ENCODE data around the gene SMCHD1.
"Not testable (repeated sequence)": the region's sequence is repeated elsewhere in the genome, so short reads cannot be mapped to it uniquely, and the experiment has no call there.

Gene SMCHD1

DNA sequence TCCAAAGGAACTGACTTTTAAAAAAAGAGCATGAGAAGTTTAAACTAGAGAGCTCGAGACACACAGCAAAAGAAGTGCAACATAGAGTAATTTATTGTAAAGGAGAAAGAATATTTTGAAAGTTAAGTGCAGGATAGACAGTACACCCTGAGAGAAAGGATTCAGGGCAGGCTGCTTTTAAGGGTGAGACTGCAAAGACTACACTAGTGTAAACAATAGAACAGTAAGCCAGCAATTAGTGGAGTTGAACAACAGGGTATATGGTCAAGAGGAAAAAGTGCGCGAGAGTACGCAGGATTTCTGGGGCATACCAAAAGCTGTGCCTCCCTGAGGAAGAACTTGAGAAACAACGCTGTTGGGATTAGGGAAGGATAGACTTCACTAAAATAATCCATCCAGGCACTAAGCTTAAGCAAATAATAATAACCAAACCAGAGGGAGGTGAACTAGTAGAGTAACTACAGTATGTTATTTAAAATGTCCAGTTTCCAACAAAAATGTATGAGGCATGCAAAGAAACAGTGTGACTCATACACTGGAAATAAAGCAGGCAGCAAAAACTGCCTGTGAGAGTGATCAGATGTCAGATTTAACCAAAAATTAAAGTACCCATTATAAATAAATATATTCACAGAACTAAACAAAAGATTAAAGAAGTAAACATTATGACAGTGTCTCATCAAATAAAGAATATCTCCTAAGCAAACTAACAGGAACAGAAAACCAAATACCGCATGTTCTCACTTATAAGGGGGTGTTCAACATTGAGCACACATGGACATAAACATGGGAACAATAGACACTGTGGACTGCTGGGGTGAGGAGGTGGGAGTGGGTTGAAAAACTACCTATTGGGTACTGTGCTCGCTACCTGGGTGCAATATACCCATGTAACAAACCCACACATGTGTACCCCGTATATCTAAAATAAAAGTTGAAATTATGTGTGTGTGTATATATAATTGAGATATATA is 150.7 kb downstream of the SMCHD1 start:
- intact Hi-C loops (cut with DNase I): no loop called here

DNA sequence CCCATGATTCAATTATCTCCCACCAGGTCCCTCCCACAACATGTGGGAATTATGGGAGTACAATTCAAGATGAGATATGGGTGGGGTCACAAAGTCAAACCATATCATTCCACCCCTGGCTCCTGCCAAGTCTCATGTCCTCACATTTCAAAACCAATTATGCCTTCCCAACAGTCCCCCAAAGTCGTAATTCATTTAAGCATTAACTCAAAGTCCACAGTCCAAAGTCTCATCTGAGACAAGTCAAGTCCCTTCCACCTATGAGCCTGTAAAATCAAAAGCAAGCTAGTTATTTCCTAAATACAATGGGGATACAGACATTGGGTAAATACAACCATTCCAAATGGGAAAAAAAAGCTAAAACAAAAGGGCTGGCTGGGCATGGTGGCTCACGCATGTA is 153.1 kb downstream of the SMCHD1 start:
- intact Hi-C loops (cut with DNase I); DNase-seq: not testable (repeated sequence)

More for the DNA sequence above, 150.7 kb downstream of the SMCHD1 start:
- DNase-seq: no peak

DNA sequence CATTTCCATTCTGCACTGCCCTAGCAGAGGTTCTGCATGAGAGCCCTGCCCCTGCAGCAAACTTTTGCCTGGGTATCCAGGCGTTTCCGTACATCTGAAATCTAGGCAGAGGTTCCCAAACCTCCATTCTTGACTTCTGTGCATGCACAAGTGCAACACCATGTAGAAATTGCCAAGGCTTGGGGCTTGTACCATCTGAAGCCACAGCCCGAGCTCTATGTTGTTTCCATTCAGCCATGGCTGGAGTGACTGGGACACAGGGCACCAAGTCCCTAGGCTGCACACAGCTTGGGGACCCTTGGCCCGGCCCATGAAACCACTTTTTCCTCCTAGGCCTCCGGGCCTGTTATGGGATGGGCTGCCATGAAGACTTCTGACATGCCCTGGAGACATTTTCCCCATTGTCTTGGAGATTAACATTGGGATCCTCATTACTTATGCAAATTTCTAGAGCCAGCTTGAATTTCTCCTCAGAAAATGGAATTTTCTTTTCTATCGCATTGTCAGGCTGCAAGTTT is 154.2 kb downstream of the SMCHD1 start:
- DNase-seq; intact Hi-C loops (cut with DNase I): not testable (repeated sequence)

DNA sequence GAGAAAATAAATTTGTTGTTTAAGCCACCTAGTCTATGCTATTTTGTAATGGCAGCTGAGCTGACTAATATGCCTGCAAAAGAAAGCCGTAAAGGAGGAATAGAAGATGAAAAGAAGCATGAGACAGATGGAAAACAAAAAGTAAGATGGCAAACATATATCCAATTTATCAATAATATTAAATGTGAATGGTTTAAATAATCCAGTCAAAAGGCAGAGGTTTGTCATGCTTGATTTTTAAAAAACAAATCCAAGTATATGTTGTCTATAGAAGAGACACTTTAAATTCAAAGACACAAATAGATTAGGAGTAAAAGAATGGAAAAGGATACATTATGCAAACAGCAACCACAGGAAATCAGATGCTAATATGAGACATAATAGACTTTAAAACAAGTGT is 155.9 kb downstream of the SMCHD1 start:
- intact Hi-C loops (cut with DNase I): no loop called here
- DNase-seq: no peak

DNA sequence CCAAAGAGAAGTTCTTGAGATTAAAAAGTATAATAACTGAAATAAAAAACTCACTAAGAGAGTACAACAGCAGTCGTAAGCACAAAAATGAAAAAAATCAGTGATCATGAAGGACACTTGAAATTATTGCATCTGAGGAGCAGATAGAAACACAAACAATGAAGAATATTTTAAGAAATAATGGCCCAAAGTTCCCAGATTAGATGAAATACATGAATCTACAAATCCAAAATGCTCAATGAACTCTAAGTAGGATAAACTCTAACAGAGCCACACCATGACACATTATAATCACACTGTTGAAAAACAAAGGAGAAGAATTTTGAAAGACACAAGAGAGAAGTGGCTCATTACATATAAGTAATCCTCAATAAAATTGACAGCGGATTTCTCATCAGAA is 159.4 kb downstream of the SMCHD1 start:
- intact Hi-C loops (cut with DNase I): no loop called here
- no peak for DNase-seq

DNA sequence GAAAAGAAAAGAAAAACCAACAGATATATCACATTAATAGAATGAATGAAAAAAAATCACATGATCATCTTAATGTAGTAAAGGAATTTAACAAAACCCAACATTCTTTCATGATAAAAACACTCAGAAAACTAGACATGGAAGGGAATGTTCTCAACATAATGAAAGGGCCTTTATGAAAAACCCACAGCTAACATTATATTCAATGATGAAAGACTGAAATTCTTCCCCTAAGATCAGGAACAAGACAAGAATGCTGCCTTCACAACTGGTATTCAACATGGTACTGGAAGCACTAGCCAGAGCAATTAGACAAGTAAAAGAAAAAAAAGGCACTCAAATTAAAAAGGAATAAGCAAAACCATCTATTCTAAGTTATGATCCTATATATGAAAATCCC is 162.8 kb downstream of the SMCHD1 start:
- DNase-seq: no peak
- intact Hi-C loops (cut with DNase I): no loop called here

DNA sequence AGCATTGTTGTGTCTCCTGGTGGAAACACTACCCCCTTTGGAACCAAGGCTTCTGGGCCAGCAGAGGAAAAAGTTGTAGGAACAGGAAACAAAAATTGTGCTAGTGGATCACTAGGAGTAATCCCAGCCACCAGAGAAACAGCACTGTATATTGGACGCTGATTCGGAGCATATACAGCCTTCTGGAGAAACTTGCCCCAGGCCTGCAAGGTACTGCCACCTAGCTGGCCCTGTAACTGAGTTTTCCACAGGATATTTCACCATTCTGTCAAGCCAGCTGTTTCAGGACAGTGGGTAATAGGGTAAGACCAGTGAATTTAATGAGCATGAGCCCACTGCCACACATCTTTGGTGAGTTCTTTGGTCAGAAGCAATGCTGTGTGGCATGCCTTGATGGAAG is 166.2 kb downstream of the SMCHD1 start:
- no peak for DNase-seq
- intact Hi-C loops (cut with DNase I): no loop called here

DNA sequence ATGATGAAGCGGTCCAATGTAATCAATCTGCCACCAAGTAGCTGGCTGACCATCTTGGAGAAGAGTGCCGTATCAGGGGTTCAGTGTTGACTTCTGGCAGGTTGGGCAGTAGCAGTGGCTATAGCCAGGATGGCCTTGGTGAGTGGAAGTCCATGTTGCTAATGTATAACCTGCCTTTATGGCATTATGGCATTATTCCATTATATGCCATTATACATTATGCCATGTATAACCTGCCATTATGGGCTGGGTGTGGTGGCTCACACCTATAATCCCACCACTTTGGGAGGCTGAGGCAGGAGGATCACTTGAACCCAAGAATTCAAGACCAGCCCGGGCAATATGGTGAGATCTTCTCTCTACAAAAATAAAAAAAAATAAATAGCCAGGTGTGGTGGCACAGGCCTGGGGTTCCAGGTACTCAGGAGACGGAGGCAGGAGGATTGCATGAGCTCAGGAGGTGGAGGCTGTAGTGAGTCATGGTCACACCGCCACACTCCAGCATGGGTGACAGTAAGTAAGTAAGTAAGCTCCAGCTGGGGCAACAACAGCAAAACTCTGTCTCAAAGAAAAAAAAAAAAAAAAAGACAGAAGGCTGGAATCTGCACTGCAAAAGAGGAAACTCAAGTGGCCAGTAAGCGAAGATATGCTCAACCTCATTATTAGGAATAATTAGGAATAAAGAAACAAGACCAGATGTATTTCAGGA is 166.8 kb downstream of the SMCHD1 start:
- intact Hi-C loops (cut with DNase I): no loop called here

DNA sequence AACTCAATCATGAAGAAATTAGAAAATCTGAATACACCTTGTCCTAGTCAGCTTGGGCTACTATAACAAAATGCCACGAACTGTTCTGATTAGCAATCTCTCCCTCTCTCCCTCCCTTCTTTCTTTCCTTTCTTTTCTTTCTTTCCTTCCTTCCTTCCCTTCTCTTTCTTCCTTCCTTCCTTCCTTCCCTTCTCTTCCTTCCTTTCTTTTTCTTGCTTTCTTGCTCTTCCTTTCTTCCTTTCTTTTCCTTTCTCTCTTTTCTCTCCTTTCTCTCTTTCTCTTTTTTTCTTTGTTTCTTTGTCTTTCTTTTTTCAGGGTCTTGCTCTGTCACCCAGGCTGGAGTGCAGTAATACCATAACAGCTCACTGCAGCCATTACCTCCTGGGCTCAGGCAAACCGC is 167.7 kb downstream of the SMCHD1 start:
- DNase-seq: no peak
- intact Hi-C loops (cut with DNase I): no loop called here

More for the DNA sequence above, 166.8 kb downstream of the SMCHD1 start:
- no peak for DNase-seq

DNA sequence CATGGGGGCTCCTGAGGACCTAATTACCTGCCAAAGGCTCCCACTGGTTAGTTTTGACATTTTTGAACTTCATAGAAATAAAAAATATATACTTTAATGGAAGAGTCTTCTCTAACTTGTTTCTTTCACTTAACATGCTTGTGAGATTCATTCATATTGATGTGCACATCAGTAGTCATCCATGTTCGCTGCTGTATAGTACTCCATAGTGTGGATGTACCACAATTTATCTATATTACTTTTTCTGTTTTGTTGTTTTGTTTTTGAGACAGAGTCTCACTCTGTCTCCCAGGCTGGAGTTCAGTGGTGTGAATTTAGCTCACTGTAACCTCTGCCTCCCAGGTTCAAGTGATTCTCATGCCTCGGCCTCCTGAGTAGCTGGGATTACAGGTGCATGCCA is 168.4 kb downstream of the SMCHD1 start:
- no peak for DNase-seq
- intact Hi-C loops (cut with DNase I): no loop called here

DNA sequence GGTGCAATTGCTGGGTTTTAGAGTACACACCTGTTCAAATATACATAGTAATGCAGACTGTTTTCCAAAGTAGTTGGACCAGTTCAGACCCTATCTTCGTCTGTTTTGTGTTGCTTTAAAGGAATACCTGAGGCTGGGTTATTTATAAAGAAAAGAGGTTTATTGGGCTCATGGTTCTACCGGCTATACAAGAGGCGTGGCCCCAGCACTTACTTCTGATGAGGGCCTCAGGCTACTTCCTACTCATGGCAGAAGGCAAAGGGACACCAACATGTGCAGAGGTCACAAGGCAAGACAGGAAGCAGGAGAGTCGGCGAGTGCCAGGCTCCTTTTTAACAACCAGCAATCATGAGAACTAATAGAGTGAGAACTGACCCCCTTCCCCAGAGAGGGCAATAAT is 169.3 kb downstream of the SMCHD1 start:
- intact Hi-C loops (cut with DNase I): no loop called here
- DNase-seq: no peak

DNA sequence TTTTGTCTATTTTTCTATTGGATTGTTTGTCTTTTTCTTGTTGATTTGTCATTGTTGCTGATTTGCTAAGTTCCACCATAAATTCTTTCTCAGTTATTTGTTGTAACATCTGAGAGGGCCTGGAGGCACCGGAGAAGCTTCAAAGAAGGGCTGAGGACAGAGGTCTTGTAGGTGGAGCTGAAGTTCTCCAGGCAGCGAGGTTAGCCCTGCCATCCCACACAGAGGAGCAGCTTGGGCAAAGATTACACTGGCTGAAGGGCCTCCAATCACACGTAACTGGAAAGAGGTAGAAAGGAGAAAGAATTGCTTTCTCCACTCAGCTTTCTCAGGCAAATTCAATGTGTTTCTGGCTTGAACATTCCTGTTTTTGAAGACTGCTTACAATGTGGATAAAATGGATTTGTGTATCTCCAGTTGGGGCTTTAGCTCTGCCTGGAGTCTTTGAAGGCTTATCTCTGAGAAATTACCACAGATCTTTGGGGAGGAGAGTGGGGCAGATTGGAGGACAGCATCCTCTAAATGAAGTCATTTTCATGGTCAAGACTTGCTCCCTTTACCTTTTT is 170.2 kb downstream of the SMCHD1 start:
- no peak for DNase-seq
- intact Hi-C loops (cut with DNase I): no loop called here

DNA sequence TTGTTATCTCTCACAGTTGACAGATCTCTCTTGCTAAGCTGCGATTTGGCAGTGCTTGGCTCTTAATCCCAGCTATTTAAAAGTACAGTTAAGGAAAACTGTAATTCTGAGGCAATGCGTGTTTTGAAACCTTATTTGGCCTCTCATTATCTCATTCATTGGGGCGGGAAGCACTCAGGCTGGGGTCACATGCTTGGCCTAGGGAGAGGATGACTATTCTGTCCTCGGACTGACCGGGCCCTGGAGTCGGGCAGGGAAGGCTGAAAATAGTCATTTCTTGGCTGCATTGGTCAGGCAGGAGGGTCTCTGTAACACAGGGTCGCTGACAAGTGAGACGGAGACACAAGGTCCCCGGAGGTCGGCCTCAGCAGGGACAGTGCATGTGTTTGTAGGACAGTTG is 171.1 kb downstream of the SMCHD1 start:
- no peak for DNase-seq
- intact Hi-C loops (cut with DNase I): no loop called here

DNA sequence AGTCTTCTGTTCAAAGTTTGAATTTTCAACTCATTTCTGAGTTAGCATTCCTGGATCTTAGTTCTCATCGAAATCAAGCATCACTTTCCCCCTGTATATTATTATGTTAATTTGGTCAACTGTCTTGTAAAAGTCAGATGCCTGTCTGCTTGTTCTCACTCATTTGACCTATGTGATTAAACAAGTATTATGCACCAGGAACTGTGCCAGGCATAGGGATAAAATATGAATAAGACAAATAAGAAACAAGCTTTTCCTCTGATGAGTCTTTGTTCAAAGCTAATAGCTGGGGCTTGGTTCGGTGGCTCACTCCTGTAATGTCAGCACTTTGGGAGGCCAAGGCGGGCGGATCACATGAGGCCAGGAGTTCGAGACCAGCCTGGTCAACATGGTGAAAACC is 171.5 kb downstream of the SMCHD1 start:
- intact Hi-C loops (cut with DNase I): no loop called here
- DNase-seq: no peak

DNA sequence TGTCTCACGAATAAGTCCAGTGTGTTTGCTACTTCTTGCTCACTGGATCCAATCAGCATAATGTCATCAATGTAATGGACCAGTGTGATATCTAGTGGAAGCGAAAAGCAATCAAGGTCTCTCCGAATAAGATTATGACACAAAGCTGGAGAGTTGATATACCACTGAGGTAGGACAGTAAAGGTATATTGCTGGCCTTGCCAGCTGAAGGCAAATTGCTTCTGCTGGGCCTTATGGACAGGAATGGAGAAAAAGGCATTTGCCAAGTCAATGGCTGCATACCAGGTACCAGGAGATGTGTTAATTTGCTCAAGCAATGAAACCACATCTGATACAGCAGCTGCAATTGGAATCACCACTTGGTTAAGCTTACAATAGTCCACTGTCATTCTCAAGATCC is 180.6 kb downstream of the SMCHD1 start:
- intact Hi-C loops (cut with DNase I); DNase-seq: not testable (repeated sequence)

DNA sequence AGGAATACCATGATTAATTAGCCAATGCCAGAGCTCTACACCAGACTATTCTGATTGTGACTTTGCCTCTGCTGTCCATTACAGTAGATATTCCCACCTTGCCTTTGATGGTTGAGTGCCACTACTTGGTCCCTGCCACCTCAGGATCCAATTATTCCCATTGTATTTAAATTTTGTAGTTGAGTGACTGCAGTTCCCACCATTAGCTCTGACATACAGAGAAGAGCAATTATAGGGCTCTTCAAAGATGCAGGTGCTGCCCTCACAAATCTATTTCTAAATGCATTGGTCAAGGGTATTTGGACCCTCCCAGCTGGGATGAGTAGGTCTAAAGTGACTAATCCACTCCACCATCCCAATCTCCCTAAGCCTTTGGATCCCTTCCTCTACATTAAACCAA is 181.8 kb downstream of the SMCHD1 start:
- DNase-seq; intact Hi-C loops (cut with DNase I): not testable (repeated sequence)

DNA sequence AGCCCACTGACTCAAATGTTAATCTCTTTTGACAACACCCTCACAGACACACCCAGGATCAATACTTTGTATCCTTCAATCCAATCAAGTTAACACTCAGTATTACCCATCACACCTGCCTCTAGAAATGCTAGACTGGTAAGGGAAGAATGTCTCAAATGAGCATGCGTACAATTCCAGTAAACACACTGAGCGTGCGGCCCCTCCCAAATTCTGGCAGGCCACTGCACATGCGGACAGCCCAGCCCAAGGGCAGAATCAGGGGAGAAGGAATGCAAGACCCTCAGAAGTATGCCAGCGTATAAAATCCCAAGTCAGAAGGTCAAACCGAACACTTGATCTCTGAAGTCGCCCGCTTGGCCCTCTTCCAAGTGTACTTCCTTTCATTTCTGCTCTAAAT is 183.7 kb downstream of the SMCHD1 start:
- no peak for DNase-seq
- intact Hi-C loops (cut with DNase I): no loop called here

DNA sequence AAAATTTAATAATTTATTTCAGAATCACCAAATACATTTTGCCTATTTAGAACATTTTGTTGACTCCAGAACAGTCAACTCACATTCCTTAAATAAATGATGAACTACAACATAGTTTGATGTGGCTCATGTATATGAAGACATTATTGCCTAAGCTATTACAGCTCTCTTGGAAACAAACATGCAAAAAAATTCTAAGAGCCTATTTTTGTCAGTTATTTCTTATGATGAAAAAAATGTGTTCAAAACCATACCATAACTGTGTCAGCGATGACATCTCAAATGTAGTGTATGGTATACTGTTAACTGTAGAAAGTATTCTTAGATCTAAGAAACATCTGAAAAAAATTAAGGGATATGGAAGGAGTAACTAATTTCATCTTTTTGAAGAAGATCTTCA is 185.0 kb downstream of the SMCHD1 start:
- DNase-seq: no peak
- intact Hi-C loops (cut with DNase I): no loop called here

DNA sequence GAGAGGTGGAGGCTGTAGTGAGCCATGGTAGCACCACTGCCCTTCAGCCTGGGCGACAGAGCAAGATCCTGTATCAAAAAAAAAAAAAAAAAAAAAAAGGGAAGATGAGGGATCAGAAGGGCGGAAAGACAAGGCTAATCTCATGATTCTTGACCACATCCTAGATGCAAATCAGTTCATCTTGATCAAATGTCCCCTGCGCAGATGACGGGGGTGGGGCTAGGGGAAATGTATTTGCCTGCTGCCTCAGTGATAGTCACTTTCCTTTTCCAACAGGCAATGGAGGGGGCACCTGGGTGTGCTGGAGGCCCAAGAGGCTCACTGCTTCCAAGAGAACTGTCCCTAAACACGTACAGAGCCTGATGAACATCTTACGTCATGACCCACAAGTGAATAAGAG is 187.6 kb downstream of the SMCHD1 start:
- no peak for DNase-seq

DNA sequence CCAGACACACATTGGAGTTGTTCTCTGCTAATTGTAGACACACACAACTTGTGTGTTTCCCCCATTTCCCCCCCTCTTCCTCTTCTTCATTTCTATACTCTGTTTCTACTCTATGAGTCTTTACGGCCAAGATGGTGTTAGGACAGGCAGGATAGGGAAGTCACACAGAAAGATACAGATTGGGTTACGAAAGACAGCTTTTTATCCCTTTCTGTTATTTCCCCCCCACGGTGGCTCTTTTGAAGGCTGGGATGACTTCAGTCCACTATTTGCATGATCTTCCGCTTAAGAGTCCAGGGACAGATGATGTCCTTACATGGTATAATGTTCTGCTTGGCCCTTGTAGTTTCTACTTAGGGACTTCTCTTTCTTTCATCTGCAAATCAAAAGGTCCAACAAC is 189.6 kb downstream of the SMCHD1 start:
- DNase-seq: no peak
- intact Hi-C loops (cut with DNase I): no loop called here

More for the DNA sequence above, 187.6 kb downstream of the SMCHD1 start:
- intact Hi-C loops (cut with DNase I): no loop called here

DNA sequence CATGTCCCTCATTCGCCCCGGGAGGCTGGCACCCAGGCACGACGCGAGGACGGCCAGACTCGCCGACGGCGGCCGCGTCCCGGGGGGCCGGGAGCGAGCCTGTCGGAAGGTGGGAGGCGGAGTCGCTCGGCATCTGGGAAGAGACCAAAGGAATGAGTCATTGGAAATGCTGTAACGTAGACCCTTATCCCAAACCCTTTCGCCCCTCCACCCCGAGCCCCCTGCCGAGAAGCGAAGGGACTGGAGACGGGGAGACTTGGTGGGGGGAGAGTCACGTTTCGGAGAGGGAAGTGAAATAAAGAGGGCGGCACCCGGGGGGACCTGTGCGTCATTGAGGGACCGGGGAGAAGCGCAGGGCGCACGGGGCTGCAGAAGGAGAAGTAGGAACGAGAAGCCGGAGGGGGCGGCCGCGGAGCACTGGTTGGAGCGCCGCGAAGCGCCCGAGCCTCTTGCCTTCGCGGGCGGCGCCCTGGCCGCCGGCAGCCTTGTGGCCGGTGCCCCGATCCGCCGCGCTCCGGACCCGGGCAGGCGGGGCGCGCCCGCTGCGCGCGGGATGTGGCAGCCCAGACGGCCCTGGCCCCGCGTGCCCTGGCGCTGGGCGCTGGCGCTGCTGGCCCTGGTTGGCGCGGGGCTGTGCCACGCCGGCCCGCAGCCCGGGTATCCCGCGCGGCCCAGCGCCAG is 191.2 kb downstream of the SMCHD1 start, which contains the start of gene EMILIN2:
EMILIN2 (plus strand) TSS at position 371 of the 681 bp plus-strand sequence; CDS start at position 554, 183 bp downstream.
- intact Hi-C loops (cut with DNase I): no loop called here
- peak in 2 of 10 donors; percentile 72 to 86 for DNase-seq

Measured in posterior cingulate gyrus (tissue), 11 donors.